Heart right ventricle (tissue), 16 donors: ENCODE results near the gene NEDD4L. TPM values are rescaled to one million over a fixed set of nuclear protein-coding genes. Genes with fewer than 3 reads are reported as not detected.

Source experiments
- ATAC-seq, 8 donors: fragments of 200-7000 bp; cut with Tn5 transposase; one replicate each; pipeline ENCODE4 v1.9.1; 2020; ENCODE audit warnings: mild to moderate bottlenecking in 8 of 8, moderate library complexity in 8 of 8, moderate number of reproducible peaks in 1 of 8
- DNase-seq, 2 donors: peaks; one replicate each; pipeline ENCODE4 v3.0.0-alpha.2; 2020
- H3K27ac ChIP-seq, 10 donors: fragments of 200-600 bp; sonication (generic) in 2 of 10; one replicate each; pipeline versions ENCODE4 v1.5.0 to v1.8.0; 2020 to 2022; ENCODE audit warnings: mild to moderate bottlenecking in 3 of 10
- H3K27me3 ChIP-seq, 7 donors: fragments of 200-600 bp; one replicate each; pipeline ENCODE4 v1.8.0; 2021 to 2022; ENCODE audit warnings: mild to moderate bottlenecking in 2 of 7
- H3K36me3 ChIP-seq, 9 donors: fragments of 200-600 bp; sonication (generic) in 1 of 9; one replicate each; pipeline versions ENCODE4 v1.5.0 to v1.8.0; 2020 to 2022; ENCODE audit warnings: mild to moderate bottlenecking in 2 of 9
- H3K4me1 ChIP-seq, 9 donors: fragments of 200-600 bp; sonication (generic) in 1 of 9; one replicate each; pipeline versions ENCODE4 v1.5.0 to v1.8.0; 2020 to 2022; ENCODE audit warnings: mild to moderate bottlenecking in 4 of 9
- H3K4me3 ChIP-seq, 10 donors: fragments of 200-600 bp; sonication (generic) in 2 of 10; one replicate each; pipeline versions ENCODE4 v1.5.0 to v1.8.0; 2020 to 2022; ENCODE audit warnings: mild to moderate bottlenecking in 7 of 10, moderate library complexity in 2 of 10
- H3K9me3 ChIP-seq, 11 donors: fragments of 200-600 bp in 10 of 11; sonication (generic) in 2 of 11; one replicate each; pipeline versions ENCODE4 v1.5.0 to v1.8.0; 2013 to 2022; ENCODE audit warnings: mild to moderate bottlenecking in 2 of 11, control low read depth in 1 of 11, moderate library complexity in 1 of 11
- WGBS, 2 donors: extraction: QIAGEN DNeasy Blood & Tissue Kit; methylation state at CpG; one replicate each; pipeline ENCODE4 v1.1.7; 2013; ENCODE audit warnings: inconsistent platforms in 1 of 2; 5-methylcytosine and 5-hydroxymethylcytosine counted together
- intact Hi-C, 10 donors: fragments of 100-400 bp; cut with DNase I; formaldehyde crosslinking; loops; one replicate each; pipeline versions ENCODE4 v1.11.1 to v1.14.2; 2022
- polyA plus RNA-seq, 2 donors: library from polyadenylated mRNA; stranded (reverse); fragments of 200-250 nt; gene quantifications; one replicate each; pipeline ENCODE4 v1.2.3, GENCODE V29; 2013
- total RNA-seq, 10 donors: library from RNA; stranded (reverse); fragmentation: NEBNext Ultra II Directional in 3 of 10; extraction: Animal tissue kit (Norgen Biotek cat#: 25700) in 3 of 10; gene quantifications; one replicate each; pipeline versions ENCODE4 v1.2.1 to v1.2.4, GENCODE V29; 2021 to 2023
- TF ChIP-seq, protein P1 (sequence below), 9 donors: fragments of 200-600 bp; sonication (generic) in 2 of 9; IDR thresholded peaks; one replicate each; pipeline versions ENCODE4 v1.5.0 to v1.8.0; 2021 to 2022; ENCODE audit warnings: antibody characterized with exemption in 9 of 9, mild to moderate bottlenecking in 5 of 9, moderate library complexity in 1 of 9
- donor health status: Arrhythmogenic right ventricular cardiomyopathy.
- donor health status: ischemic (EF 13 %, LVEDD 7.1; RV severe dilation, severe dysfunction).
- donor health status: healthy with polysubstance abuse.
- donor health status: DM: no; HTN: yes; CAD: no.
- donor health status: DM: no; HTN: no; CAD: no.
- donor health status: ischemic (EF 25% LVEDD 6.9; RV normal size, moderate dysfunction).
- donor health status: ischemic (EF 25% LVEDD 5.7; RV mildly dilated, moderate dysfunction).
- donor health status: healthy.
- donor health status: DM: yes; HTN: yes; CAD: no.
- donor health status: Ischemic cardiomyopathy.
- donor health status: ischemic (EF 35%, LVEDD 5.7; RV mildly dilated, moderate dysfunction).
- donor health status: nonischemic (EF 11% LVEDD 7.7; RV severe dilation, severe dysfunction).
- donor health status: DM: yes; HTN: yes; CAD: no.
- donor health status: PGD.
- donor health status: ischemic (EF 29% LVEDD 5.4; RV normal size, mild dysfunction).
- donor health status: nonischemic (EF 23%, LVEDD 6.1; RV moderate dilation, normal function).

Gene NEDD4L
- total and polyA plus RNA-seq, 12 donors: 9.6 to 67.1 (median 49.4) TPM

DNA sequence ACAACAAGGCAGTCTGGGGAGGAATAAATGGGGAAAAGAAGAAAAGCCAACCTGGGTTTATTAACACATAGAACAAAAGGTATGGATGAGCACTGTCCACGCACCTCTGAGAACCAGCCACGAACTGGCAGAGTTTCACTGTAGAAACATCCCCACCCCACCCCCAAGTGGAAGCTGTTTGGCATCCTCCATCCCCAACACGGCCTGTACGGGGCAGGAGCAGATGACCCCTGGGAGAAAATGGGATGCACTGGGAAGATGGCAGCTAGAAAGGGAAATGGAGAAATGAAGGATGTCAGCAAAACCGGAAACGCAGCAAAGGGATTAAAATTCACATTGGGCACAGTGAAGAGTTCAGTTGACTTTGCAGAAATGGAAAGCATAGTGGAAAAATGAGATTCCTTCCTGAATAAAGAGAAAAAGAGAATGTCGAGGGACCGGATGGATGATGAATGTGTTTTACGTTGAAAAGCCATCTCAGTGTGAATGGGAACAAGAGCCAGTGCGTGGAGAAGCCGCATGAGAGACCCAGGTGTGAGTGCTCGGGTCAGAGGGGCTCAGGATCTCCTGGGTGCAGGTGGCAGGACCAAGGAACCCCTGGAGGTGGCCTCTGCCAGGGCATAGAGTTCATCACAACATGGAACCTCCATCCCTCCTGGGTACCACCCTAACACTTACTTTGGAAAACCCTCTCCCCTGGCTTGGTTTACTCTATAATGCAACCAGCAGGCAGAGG lies 337.8 kb downstream of the NEDD4L start:
- 96% methylated on average over 12 of the region's 12 CpGs for WGBS, 2 donors

DNA sequence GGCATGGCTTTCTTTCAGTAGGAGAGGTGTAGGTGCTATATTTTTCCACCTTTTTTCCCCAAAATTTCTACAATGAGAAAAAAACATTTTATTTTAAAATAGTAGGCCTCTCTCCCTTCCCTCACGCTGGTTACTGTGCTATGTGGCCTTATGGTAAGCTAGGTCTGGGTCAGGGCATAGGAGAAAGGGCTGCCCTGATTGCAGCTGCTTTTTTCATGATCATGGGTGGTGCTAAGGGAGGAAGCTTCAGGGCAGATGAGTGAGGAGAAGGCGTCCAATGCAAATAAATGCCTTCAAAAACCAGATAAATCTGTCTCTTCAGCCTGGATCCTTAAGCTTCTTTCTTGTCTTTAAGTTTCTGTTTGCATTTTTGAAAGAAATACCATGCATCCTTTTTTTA lies 338.4 kb downstream of the NEDD4L start:
- TF ChIP-seq, protein P1, sequence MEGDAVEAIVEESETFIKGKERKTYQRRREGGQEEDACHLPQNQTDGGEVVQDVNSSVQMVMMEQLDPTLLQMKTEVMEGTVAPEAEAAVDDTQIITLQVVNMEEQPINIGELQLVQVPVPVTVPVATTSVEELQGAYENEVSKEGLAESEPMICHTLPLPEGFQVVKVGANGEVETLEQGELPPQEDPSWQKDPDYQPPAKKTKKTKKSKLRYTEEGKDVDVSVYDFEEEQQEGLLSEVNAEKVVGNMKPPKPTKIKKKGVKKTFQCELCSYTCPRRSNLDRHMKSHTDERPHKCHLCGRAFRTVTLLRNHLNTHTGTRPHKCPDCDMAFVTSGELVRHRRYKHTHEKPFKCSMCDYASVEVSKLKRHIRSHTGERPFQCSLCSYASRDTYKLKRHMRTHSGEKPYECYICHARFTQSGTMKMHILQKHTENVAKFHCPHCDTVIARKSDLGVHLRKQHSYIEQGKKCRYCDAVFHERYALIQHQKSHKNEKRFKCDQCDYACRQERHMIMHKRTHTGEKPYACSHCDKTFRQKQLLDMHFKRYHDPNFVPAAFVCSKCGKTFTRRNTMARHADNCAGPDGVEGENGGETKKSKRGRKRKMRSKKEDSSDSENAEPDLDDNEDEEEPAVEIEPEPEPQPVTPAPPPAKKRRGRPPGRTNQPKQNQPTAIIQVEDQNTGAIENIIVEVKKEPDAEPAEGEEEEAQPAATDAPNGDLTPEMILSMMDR (IDR thresholded peaks at IDR 0.05): no peak
- H3K27me3 ChIP-seq: no peaks in the 10 kb centered on the region
- peaks cover 0 to 5% (median 0%) of the 10 kb centered on the region in 9 donors for H3K4me1 ChIP-seq
- DNase-seq (no peak), ATAC-seq (no peak)
- no peak overlapping the region for H3K4me3 ChIP-seq
- H3K36me3 ChIP-seq: peaks cover 0 to 62% (median 8%) of the 10 kb centered on the region in 9 donors
- intact Hi-C loops: no loop called here
- 87 to 93% methylated on average over 2 of the region's 2 CpGs for WGBS, 2 donors
- H3K9me3 ChIP-seq: no peaks in the 10 kb centered on the region
- no peak overlapping the region for H3K27ac ChIP-seq

More for the DNA sequence above, 337.8 kb downstream of the NEDD4L start:
- DNase-seq (no peak), ATAC-seq (no peak)
- Histone ChIP-seq H3K9me3 (no peaks in the 10 kb centered on the region), H3K4me3 (no peak overlapping the region), H3K36me3 (peaks cover 0 to 56% (median 10%) of the 10 kb centered on the region in 9 donors), H3K27ac (no peak overlapping the region), H3K4me1 (peaks cover 0 to 5% (median 0%) of the 10 kb centered on the region in 9 donors), H3K27me3 (no peaks in the 10 kb centered on the region)
- intact Hi-C loops: no loop called here
- TF ChIP-seq, protein P1 (IDR thresholded peaks at IDR 0.05): no peak

DNA sequence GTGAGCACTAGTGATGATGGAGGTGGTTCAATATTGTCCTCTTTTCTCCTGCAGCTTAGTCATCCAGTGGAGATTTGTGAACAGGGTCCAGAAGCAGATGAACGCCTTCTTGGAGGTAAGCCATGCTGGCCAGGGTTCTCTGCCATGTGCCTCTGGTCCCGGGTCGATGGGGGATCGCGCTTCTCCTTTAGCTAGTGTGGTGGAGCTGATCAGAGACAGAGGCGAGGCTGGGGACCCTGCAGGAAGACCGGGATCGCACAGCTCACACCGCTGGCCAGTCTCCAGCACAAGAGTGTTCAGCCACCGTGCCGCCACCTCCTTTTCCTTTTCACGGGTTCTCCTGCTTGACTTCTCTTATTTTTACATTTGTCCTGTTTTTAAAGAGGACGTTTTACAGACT lies 341.4 kb downstream of the NEDD4L start:
- 90 to 92% methylated on average over 13 of the region's 13 CpGs for WGBS, 2 donors
- DNase-seq (no peak), ATAC-seq (no peak)
- Histone ChIP-seq H3K9me3 (no peaks in the 10 kb centered on the region), H3K27ac (no peak overlapping the region), H3K4me1 (no peaks in the 10 kb centered on the region), H3K4me3 (no peak overlapping the region), H3K36me3 (peaks cover 0 to 90% (median 13%) of the 10 kb centered on the region in 9 donors), H3K27me3 (no peaks in the 10 kb centered on the region)
- intact Hi-C loops: no loop called here
- TF ChIP-seq, protein P1 (IDR thresholded peaks at IDR 0.05): no peak

- DNase-seq (no peak), ATAC-seq (no peak)
- peaks cover 0 to 93% (median 16%) of the 10 kb centered on the region in 9 donors for H3K36me3 ChIP-seq
- intact Hi-C loops: no loop called here
- WGBS, 2 donors: 94 to 95% methylated on average over 14 of the region's 14 CpGs
- no peak overlapping the region for H3K4me3 ChIP-seq
- no peak overlapping the region for H3K27ac ChIP-seq
- peaks cover 0 to 8% (median 0%) of the 10 kb centered on the region in 9 donors for H3K4me1 ChIP-seq
- no peaks in the 10 kb centered on the region for H3K27me3 ChIP-seq
- H3K9me3 ChIP-seq: no peaks in the 10 kb centered on the region
- TF ChIP-seq, protein P1 (IDR thresholded peaks at IDR 0.05): no peak
These were observed 342.8 kb downstream of the NEDD4L start for GRCh38 chr18:58386780-58387179.
